ENCODE data around the gene ZRSR2.

Gene ZRSR2

DNA sequence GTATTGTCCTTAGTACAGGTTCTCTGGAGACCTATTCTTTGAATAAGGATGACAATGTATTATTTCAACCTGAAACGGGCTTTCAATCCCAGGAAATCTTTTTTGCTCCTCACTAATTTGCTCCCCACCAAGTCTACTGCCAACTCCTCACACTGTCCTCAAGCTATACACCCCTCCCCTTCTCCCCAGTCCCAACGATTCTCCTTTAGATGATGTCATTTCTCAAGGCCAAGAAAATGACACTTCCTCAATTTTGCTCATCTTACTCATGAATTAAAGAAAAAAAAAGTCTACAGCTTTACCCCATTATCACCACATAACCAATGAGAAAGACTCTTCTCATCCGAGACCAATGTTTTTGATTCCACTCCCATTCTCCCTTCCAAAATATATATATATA is 43.8 kb downstream of the ZRSR2 start:
- TF ChIP-seq SIN3A (IDR thresholded peaks at IDR 0.05; ENCODE audit: borderline replicate concordance, insufficient read depth, low read length) (no peak), TAF1 (IDR thresholded peaks at IDR 0.05; ENCODE audit: borderline replicate concordance, insufficient read depth, low read length) (no peak), FOXP2 (optimal IDR thresholded peaks at IDR 0.05; ENCODE audit: borderline replicate concordance, extremely low read depth, extremely low read length, insufficient read depth) (no peak), POLR2AphosphoS5 (IDR thresholded peaks at IDR 0.05; ENCODE audit: low read depth, low read length) (no peak)
- TF ChIP-seq, protein P1, sequence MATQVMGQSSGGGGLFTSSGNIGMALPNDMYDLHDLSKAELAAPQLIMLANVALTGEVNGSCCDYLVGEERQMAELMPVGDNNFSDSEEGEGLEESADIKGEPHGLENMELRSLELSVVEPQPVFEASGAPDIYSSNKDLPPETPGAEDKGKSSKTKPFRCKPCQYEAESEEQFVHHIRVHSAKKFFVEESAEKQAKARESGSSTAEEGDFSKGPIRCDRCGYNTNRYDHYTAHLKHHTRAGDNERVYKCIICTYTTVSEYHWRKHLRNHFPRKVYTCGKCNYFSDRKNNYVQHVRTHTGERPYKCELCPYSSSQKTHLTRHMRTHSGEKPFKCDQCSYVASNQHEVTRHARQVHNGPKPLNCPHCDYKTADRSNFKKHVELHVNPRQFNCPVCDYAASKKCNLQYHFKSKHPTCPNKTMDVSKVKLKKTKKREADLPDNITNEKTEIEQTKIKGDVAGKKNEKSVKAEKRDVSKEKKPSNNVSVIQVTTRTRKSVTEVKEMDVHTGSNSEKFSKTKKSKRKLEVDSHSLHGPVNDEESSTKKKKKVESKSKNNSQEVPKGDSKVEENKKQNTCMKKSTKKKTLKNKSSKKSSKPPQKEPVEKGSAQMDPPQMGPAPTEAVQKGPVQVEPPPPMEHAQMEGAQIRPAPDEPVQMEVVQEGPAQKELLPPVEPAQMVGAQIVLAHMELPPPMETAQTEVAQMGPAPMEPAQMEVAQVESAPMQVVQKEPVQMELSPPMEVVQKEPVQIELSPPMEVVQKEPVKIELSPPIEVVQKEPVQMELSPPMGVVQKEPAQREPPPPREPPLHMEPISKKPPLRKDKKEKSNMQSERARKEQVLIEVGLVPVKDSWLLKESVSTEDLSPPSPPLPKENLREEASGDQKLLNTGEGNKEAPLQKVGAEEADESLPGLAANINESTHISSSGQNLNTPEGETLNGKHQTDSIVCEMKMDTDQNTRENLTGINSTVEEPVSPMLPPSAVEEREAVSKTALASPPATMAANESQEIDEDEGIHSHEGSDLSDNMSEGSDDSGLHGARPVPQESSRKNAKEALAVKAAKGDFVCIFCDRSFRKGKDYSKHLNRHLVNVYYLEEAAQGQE (IDR thresholded peaks at IDR 0.05; ENCODE audit: insufficient read depth in 1 of 2, low read depth in 2 of 2, low read length in 2 of 2), result no peak

DNA sequence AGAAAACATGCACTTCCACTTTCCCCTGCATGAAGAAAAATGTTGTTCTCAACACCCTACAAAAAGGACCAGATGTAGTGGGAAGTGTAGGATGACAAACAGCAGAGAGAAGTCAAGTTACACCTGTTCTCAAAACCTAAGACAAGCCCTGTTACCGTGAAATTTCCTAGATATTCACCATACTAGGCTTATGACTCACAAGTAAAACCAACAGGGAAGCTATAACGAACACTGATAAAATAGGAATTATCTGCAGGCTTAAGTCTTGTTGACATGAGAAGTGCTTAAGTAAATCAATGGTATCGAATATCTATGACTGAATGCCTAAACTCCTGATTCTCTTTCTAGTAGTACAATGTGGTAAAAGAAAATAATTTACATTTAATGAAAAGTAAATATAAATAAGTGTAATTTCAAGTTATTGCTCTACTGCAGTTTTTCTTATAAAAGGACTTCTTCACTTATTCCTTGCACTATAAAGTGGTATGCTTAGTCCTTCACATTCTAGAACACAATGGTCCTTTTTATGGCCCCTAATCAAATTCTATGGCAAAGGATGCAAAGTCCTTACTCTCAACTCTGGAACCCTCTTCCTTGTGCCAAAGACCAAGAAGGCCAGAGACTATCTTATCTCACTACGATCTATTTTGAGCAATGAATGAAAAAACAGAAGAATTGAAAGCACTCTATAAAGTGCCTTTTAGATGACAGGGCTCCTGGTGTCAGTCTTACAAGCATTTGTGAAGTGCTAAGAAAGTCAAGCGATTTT is 44.7 kb downstream of the ZRSR2 start:
- TF ChIP-seq TAF1 (IDR thresholded peaks at IDR 0.05; ENCODE audit: borderline replicate concordance, insufficient read depth, low read length) (no peak), FOXP2 (optimal IDR thresholded peaks at IDR 0.05; ENCODE audit: borderline replicate concordance, extremely low read depth, extremely low read length, insufficient read depth) (no peak), SIN3A (IDR thresholded peaks at IDR 0.05; ENCODE audit: borderline replicate concordance, insufficient read depth, low read length) (no peak), POLR2AphosphoS5 (IDR thresholded peaks at IDR 0.05; ENCODE audit: low read depth, low read length) (no peak)
- TF ChIP-seq, protein P1 (IDR thresholded peaks at IDR 0.05; ENCODE audit: insufficient read depth in 1 of 2, low read depth in 2 of 2, low read length in 2 of 2), result no peak

DNA sequence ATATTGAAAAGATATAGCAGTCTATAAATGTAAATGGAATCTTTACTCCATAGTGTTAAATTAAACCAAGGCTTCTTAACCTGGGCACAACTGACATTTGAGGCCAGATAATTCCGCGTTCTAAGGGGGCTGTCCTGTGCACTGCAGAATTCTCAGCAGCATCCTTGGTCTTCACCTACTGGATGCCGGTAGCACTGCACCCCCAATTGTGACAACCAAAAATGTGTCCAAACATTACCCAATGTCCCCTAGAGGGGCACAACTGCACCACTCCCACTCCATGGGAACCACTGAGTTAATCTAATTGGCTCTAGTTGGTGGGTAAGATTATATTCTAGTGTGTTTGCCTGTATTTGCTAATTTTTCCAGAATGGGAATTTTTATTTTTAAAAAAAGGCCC is 47.7 kb downstream of the ZRSR2 start:
- TF ChIP-seq TAF1 (IDR thresholded peaks at IDR 0.05; ENCODE audit: borderline replicate concordance, insufficient read depth, low read length) (no peak), FOXP2 (optimal IDR thresholded peaks at IDR 0.05; ENCODE audit: borderline replicate concordance, extremely low read depth, extremely low read length, insufficient read depth) (no peak), POLR2AphosphoS5 (IDR thresholded peaks at IDR 0.05; ENCODE audit: low read depth, low read length) (no peak), SIN3A (IDR thresholded peaks at IDR 0.05; ENCODE audit: borderline replicate concordance, insufficient read depth, low read length) (no peak)
- TF ChIP-seq, protein P1 (IDR thresholded peaks at IDR 0.05; ENCODE audit: insufficient read depth in 1 of 2, low read depth in 2 of 2, low read length in 2 of 2), result no peak

DNA sequence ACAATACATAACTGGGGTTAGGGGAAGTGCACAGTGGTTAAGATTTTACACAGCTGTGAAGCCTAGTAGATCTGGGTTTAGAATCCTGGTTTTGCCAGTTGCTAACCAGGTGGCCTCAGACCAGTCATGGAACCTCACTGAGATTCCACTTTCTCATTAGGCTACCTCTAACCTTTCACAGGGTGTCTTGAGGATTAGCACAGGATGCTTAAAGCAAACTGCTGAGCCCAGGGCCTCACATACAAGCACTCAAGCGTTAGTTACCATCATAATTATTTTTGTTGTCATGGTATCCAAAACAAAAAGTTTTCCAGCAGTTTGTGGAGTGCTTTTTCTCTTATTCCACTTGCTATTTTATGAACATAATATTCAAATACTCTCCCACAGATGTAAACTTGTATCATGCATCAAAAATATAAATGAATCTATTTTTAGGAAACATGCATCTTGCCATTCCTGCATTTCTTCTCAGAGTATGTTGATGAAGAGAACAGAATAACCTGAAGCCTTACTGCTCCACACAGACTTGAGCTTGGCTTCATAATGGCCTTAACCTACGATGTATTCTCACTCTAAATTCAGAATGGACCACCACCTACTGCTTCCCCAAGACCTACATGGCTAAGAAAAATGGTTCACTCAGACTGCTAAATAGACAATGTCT is 51.7 kb downstream of the ZRSR2 start:
- no peak for TF ChIP-seq TAF1 (IDR thresholded peaks at IDR 0.05; ENCODE audit: borderline replicate concordance, insufficient read depth, low read length)
- no peak for TF ChIP-seq FOXP2 (optimal IDR thresholded peaks at IDR 0.05; ENCODE audit: borderline replicate concordance, extremely low read depth, extremely low read length, insufficient read depth)
- no peak for TF ChIP-seq POLR2AphosphoS5 (IDR thresholded peaks at IDR 0.05; ENCODE audit: low read depth, low read length)
- TF ChIP-seq, protein P1 (IDR thresholded peaks at IDR 0.05; ENCODE audit: insufficient read depth in 1 of 2, low read depth in 2 of 2, low read length in 2 of 2), result no peak
- no peak for TF ChIP-seq SIN3A (IDR thresholded peaks at IDR 0.05; ENCODE audit: borderline replicate concordance, insufficient read depth, low read length)

Measured in PFSK-1 (cell line).